K562 (cell line): Measurements from ENCODE around the gene GLG1. TPM values are rescaled to one million over a fixed set of nuclear protein-coding genes. Genes with fewer than 3 reads are reported as not detected.

Experiments used
- ATAC-seq: fragments of 200-7000 bp; cut with Tn5 transposase; 3 replicates; pipeline ENCODE4 v1.9.1; 2020; ENCODE audit warnings: moderate library complexity
- BruUV-seq: library from RNA; stranded (reverse); fragments of 400-500 nt; replicated peaks from 2 replicates; lab custom pipeline; 2021; lab: Mats Ljungman, UMichigan
- CTCF ChIA-PET: fragments of 300-600 bp; formaldehyde crosslinking; extraction: SDS; loops from one replicate; lab custom pipeline; 2021; ENCODE audit warnings: low intra/inter-chr PET ratio; lab: Yijun Ruan, JAX
- POLR2A ChIA-PET: fragments of 300-600, 350-650 bp; sonication (Branson Sonifier 250); formaldehyde crosslinking; extraction: SDS; loops from one replicate; lab custom pipeline; 2021; ENCODE audit warnings: antibody characterized with exemption, inconsistent platforms; lab: Yijun Ruan, JAX
- DNase-seq, 4 experiments: peaks; one replicate each; pipeline versions ENCODE4 v3.0.0 to v3.0.0-alpha.2; 2011 to 2018; ENCODE audit warnings: low spot score in 3 of 4, mixed read lengths in 3 of 4; ENCODE audit errors: extremely low read depth in 1 of 4
- FAIRE-seq: peaks from 2 replicates; lab custom pipeline; 2011; peaks lifted over from hg19 to GRCh38; lab: Jason Lieb, UNC
- H2AFZ ChIP-seq: 2 replicates; pipeline ENCODE4 v1.6.0; 2011; ENCODE audit warnings: low read depth, low read length, control low read depth, inconsistent platforms
- H3K27ac ChIP-seq: fragments of 200-600 bp; 3 replicates; pipeline ENCODE4 v1.8.0; 2011; ENCODE audit warnings: low read depth, mild to moderate bottlenecking, control low read depth, inconsistent platforms, low read length, moderate library complexity, mixed read lengths; ENCODE audit errors: extremely low read depth
- H3K27me3 ChIP-seq, 2 experiments: fragments of 300-600 bp in 1 of 2; 2 replicates in 1 of 2; 3 replicates in 1 of 2; pipeline versions ENCODE4 v1.6.0 to v1.8.0; 2011; ENCODE audit warnings: inconsistent platforms in 2 of 2, low read length in 2 of 2, mild to moderate bottlenecking in 1 of 2, mixed read lengths in 1 of 2, moderate library complexity in 1 of 2; ENCODE audit not compliant: control insufficient read depth in 2 of 2, insufficient read depth in 2 of 2
- H3K36me3 ChIP-seq: fragments of 300-600 bp; 3 replicates; pipeline ENCODE4 v1.8.0; 2011; ENCODE audit warnings: mild to moderate bottlenecking, low read length, inconsistent platforms; ENCODE audit not compliant: control insufficient read depth, insufficient read depth
- H3K4me1 ChIP-seq, 2 experiments: fragments of 200-600 bp in 1 of 2; replicated peaks in 1 of 2; 2 replicates in 1 of 2; 3 replicates in 1 of 2; pipeline versions ENCODE4 v1.5.1 to v1.8.0; 2011; ENCODE audit warnings: inconsistent platforms in 2 of 2, low read length in 2 of 2, mild to moderate bottlenecking in 1 of 2, mixed read lengths in 1 of 2, moderate library complexity in 1 of 2; ENCODE audit not compliant: control insufficient read depth in 2 of 2, insufficient read depth in 2 of 2
- H3K4me2 ChIP-seq: 2 replicates; pipeline ENCODE4 v1.6.1; 2011; ENCODE audit warnings: low read length, control low read depth, inconsistent platforms, mixed read lengths; ENCODE audit not compliant: insufficient read depth
- H3K4me3 ChIP-seq: fragments of 200-600 bp; sonication (generic), shearing (Covaris generic); 2 replicates; pipeline ENCODE4 v1.5.1; 2016; ENCODE audit warnings: control low read depth, inconsistent platforms
- H3K79me2 ChIP-seq: fragments of 200-600 bp; 3 replicates; pipeline ENCODE4 v1.8.0; 2011; ENCODE audit warnings: low read length, inconsistent platforms; ENCODE audit not compliant: control insufficient read depth, insufficient read depth
- H3K9ac ChIP-seq, 2 experiments: 2 replicates each; pipeline versions ENCODE4 v1.6.0 to v1.6.1; 2011; ENCODE audit warnings: low read depth in 2 of 2, low read length in 2 of 2, control low read depth in 1 of 2, inconsistent platforms in 1 of 2, mild to moderate bottlenecking in 1 of 2, mixed read lengths in 1 of 2; ENCODE audit not compliant: insufficient read depth in 1 of 2
- H3K9me1 ChIP-seq: one replicate; pipeline ENCODE4 v1.6.0; 2011; ENCODE audit warnings: inconsistent platforms, mild to moderate bottlenecking, low read length, moderate library complexity; ENCODE audit not compliant: control insufficient read depth, insufficient read depth
- H3K9me3 ChIP-seq: replicated peaks from 2 replicates; pipeline ENCODE4 v1.5.1; 2011; ENCODE audit warnings: low read depth, low read length, inconsistent platforms; ENCODE audit not compliant: control insufficient read depth, insufficient read depth
- H4K20me1 ChIP-seq: replicated peaks from 2 replicates; pipeline ENCODE4 v1.6.1; 2011; ENCODE audit warnings: low read length, inconsistent platforms, mixed read lengths; ENCODE audit not compliant: control insufficient read depth, insufficient read depth
- BRCA1 ChIP-seq, 2 experiments: fragments of 450-650 bp in 1 of 2; sonication (generic) in 1 of 2; formaldehyde crosslinking in 1 of 2; IDR thresholded peaks; 2 replicates each; pipeline versions ENCODE4 v1.5.0 to v1.6.1; 2017 to 2020; ENCODE audit warnings: mild to moderate bottlenecking in 1 of 2, missing genetic modification reagents in 1 of 2
- CTCFL ChIP-seq: IDR thresholded peaks from 2 replicates; pipeline ENCODE4 v1.6.1; 2011; ENCODE audit warnings: borderline replicate concordance, low read depth, mild to moderate bottlenecking, moderate library complexity, low read length; ENCODE audit not compliant: insufficient read depth, poor library complexity, severe bottlenecking
- EP300 ChIP-seq: IDR thresholded peaks from 2 replicates; pipeline ENCODE4 v1.6.1; 2012; ENCODE audit warnings: low read length, improper control_type of control experiment
- HMGN3 ChIP-seq: IDR thresholded peaks from 2 replicates; pipeline ENCODE4 v1.6.1; 2011; ENCODE audit warnings: borderline replicate concordance, low read depth, mild to moderate bottlenecking, mixed read lengths, low read length; ENCODE audit not compliant: insufficient read length; ENCODE audit errors: extremely low read depth
- MCM7 ChIP-seq, 2 experiments: fragments of 450-650 bp; IDR thresholded peaks; 2 replicates each; pipeline ENCODE4 v1.6.1; 2016 to 2018
- NCOA4 ChIP-seq: fragments of 450-650 bp; IDR thresholded peaks from 2 replicates; pipeline ENCODE4 v1.6.1; 2018; ENCODE audit warnings: mild to moderate bottlenecking; ENCODE audit not compliant: partially characterized antibody
- NEUROD1 ChIP-seq: fragments of 150-350 bp; IDR thresholded peaks from 2 replicates; pipeline ENCODE4 v1.6.1; 2014; ENCODE audit warnings: borderline replicate concordance, low read length, low read depth; ENCODE audit not compliant: partially characterized antibody
- PHF21A ChIP-seq: fragments of 450-650 bp; IDR thresholded peaks from 2 replicates; pipeline ENCODE4 v1.6.1; 2017; ENCODE audit warnings: low read depth, borderline replicate concordance
- POLR2G ChIP-seq: fragments of 200-400 bp; formaldehyde crosslinking; IDR thresholded peaks from 2 replicates; pipeline ENCODE4 v1.6.1; 2017; ENCODE audit warnings: low read depth, mild to moderate bottlenecking, antibody characterized with exemption, low read length, moderate library complexity
- RB1 ChIP-seq: fragments of 450-650 bp; IDR thresholded peaks from 2 replicates; pipeline ENCODE4 v1.6.1; 2017; ENCODE audit warnings: low read depth, mild to moderate bottlenecking
- RBM15 ChIP-seq: fragments of 200-400 bp; formaldehyde crosslinking; IDR thresholded peaks from 2 replicates; pipeline ENCODE4 v1.6.1; 2018; ENCODE audit warnings: mild to moderate bottlenecking, low read length, moderate library complexity; ENCODE audit not compliant: insufficient read depth
- TBP ChIP-seq: optimal IDR thresholded peaks from 2 replicates; pipeline ENCODE3; 2011; ENCODE audit warnings: low read depth, low read length, improper control_type of control experiment
- ZBTB1 ChIP-seq: sonication (generic); formaldehyde crosslinking; IDR thresholded peaks from 2 replicates; pipeline ENCODE4 v1.8.1; 2023; ENCODE audit warnings: missing genetic modification reagents, low read depth, mild to moderate bottlenecking, borderline replicate concordance
- ZBTB12 ChIP-seq: fragments of 250-450 bp; sonication (Bioruptor Pico); IDR thresholded peaks from 2 replicates; pipeline ENCODE4 v1.4.0; 2020
- ZBTB34 ChIP-seq: fragments of 250-450 bp; sonication (Bioruptor Pico); IDR thresholded peaks from 2 replicates; pipeline ENCODE4 v1.8.0; 2021; ENCODE audit warnings: mild to moderate bottlenecking, moderate library complexity
- ZNF445 ChIP-seq: fragments of 250-450 bp; sonication (Bioruptor Pico); IDR thresholded peaks from 2 replicates; pipeline ENCODE4 v1.4.0; 2020; ENCODE audit warnings: low read depth, mild to moderate bottlenecking, moderate library complexity
- WGBS: fragments of 100-300 bp; shearing (Covaris generic); methylation state at CpG from one replicate; pipeline ENCODE4 v1.1.6; 2016; ENCODE audit warnings: low coverage, mixed read lengths; ENCODE audit not compliant: insufficient coverage; ENCODE audit errors: missing lambda C conversion rate; 5-methylcytosine and 5-hydroxymethylcytosine counted together
- in situ Hi-C: fragments of 300-500 bp; cut with MboI; formaldehyde crosslinking; loops from 4 replicates; pipeline ENCODE4 v1.15.0; 2018; ENCODE audit warnings: inconsistent platforms, mixed read lengths
- intact Hi-C: fragments of 100-400 bp; cut with micrococcal nuclease; formaldehyde crosslinking; loops from 2 replicates; pipeline ENCODE4 v1.14.2; 2022
- polyA plus RNA-seq, 8 experiments: library from polyadenylated mRNA; depleted of rRNA in 4 of 8; stranded (reverse) in 5 of 8; unstranded in 3 of 8; fragments of >200 nt; fragmentation: Nextera tagmentation in 2 of 8; fragmentation: Illumina TruSeq in 1 of 8; extraction: Ambion mirVana in 2 of 8; extraction: Trizol in 1 of 8; gene quantifications; 2 replicates each; pipeline versions ENCODE4 v1.2.1 to v1.2.3, GENCODE V29; 2011 to 2014; ENCODE audit warnings: inconsistent platforms in 1 of 8, missing spikeins in 1 of 8
- total RNA-seq, 7 experiments: library from RNA; depleted of rRNA in 6 of 7; stranded (reverse); fragments of >200 nt in 6 of 7; fragmentation: Illumina TruSeq in 2 of 7; extraction: Trizol in 2 of 7; gene quantifications; 2 replicates each; pipeline versions ENCODE4 v1.2.1 to v1.2.3, GENCODE V29; 2011 to 2021; ENCODE audit warnings: low replicate concordance in 1 of 7

The GLG1 gene
- total and polyA plus RNA-seq, 9 of the 15 experiments (the other 6 are each of a cell fraction or from before 2014, with no cell fraction given), result 6.2 to 36.0 (median 23.6) TPM

DNA sequence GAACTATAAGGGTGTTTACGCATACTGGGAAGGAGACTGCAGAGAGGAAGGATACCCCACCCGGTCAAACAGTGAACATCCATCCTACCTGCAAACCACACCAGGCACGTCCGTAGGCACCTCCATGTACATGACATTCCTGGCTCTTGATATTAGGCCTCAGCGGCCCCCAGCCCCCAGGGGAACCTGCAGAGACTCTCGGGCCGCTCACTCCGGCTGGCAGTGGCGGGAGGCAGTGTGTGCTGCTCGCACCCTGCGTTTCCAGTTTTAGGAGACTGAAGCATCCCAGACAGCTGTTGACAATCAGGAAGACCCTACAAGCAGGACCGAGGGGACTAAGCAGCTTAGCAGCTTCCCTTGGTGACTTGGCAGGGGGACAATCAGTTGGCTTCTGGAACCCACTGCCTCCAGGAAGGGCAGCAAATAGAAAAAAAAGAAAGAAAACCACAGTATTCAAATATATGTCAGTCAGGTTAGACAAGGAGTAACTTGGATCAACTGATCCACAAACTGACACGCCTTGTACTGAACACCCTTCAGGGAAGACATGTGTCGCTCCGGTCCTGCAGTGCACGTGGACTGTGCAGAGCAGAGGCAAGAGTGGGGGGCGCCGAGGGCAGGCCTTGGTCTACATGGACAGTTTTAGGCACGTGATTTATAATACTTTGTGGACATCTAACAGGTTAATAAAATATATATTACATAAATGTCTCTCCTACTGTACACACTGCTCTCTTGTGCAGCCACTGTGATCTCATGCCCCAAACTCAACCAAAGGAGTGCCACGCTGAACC is 155.8 kb downstream of the GLG1 start (continued):
- no peak for TF ChIP-seq NEUROD1
- no peak for TF ChIP-seq ZBTB34 (CRISPR knock-in tag)
- no peak for TF ChIP-seq ZBTB1 (CRISPR knock-in tag)

- Histone ChIP-seq H3K4me3 (no peak overlapping the region), H3K27me3 (no peaks in the 10 kb centered on the region), H3K9me3 (no peaks in the 10 kb centered on the region), H3K27ac (no peak overlapping the region), H4K20me1 (peaks cover 3% of the 10 kb centered on the region; the same call in 1 of the 2 replicates), H3K4me2 (no peak overlapping the region), H3K79me2 (no peaks in the 10 kb centered on the region), H3K4me1 (no peaks in the 10 kb centered on the region; a peak in 1 of 5 replicates), H3K36me3 (peaks cover 20% of the 10 kb centered on the region; the same call in 2 of the 3 replicates), H3K9ac (no peak overlapping the region), H2AFZ (no peak overlapping the region), H3K9me1 (no peaks in the 10 kb centered on the region)
- intact Hi-C loops (no loop called here), in situ Hi-C loops (no loop called here)
- FAIRE-seq, result no peak
- POLR2A ChIA-PET, result no interaction called here
- CTCF ChIA-PET, result no interaction called here
- no peak for DNase-seq
- 90% methylated on average over 2 of the region's 3 CpGs for WGBS
- ATAC-seq, result no peak
- no TSS peak for BruUV-seq
- TF ChIP-seq CTCFL (no peak), POLR2G (no peak), RBM15 (no peak), PHF21A (no peak), ZBTB12 (CRISPR knock-in tag) (no peak), TBP (no peak), EP300 (no peak), HMGN3 (no peak), MCM7 (IDR thresholded peaks at IDR 0.05) (no peak), ZNF445 (no peak), RB1 (no peak), NCOA4 (no peak), BRCA1 (IDR thresholded peaks at IDR 0.05) (no peak), BRCA1 (CRISPR knock-in tag; IDR thresholded peaks at IDR 0.05) (no peak)
Measured at GRCh38 chr16:74450236-74450635, 156.7 kb downstream of the GLG1 start.
